HFFc6 (cell line): ENCODE data around the gene GABRG3. TPM values are rescaled to one million over a fixed set of nuclear protein-coding genes. Genes with fewer than 3 reads are reported as not detected.

Source experiments
- DNase-seq: peaks from one replicate; pipeline ENCODE4 v3.0.0-alpha.2; 2018
- H3K27ac Mint-ChIP-seq: 2 replicates; pipeline ENCODE4 v1.8.0; 2020; ENCODE audit warnings: mild to moderate bottlenecking, mixed read lengths
- H3K27me3 Mint-ChIP-seq: 2 replicates; pipeline ENCODE4 v1.8.0; 2021; ENCODE audit warnings: mild to moderate bottlenecking, moderate library complexity, mixed read lengths; ENCODE audit not compliant: insufficient read depth
- H3K36me3 Mint-ChIP-seq: 2 replicates; pipeline ENCODE4 v1.8.0; 2021; ENCODE audit warnings: low read depth, mixed read lengths
- H3K4me1 Mint-ChIP-seq: 2 replicates; pipeline ENCODE4 v1.8.0; 2020; ENCODE audit warnings: low read depth, mixed read lengths
- H3K4me3 Mint-ChIP-seq: 2 replicates; pipeline ENCODE4 v1.8.0; 2020; ENCODE audit warnings: mild to moderate bottlenecking, moderate library complexity, mixed read lengths
- H3K9me3 Mint-ChIP-seq: 2 replicates; pipeline ENCODE4 v1.8.0; 2020; ENCODE audit warnings: mild to moderate bottlenecking, mixed read lengths
- CTCF ChIP-seq: fragments of 200-600 bp; sonication (generic); IDR thresholded peaks from 2 replicates; pipeline ENCODE4 v1.5.0; 2021; ENCODE audit warnings: antibody characterized with exemption, mild to moderate bottlenecking
- total RNA-seq, 6 experiments: library from RNA; stranded (reverse); fragmentation: NEBNext Ultra II Directional; extraction: Animal tissue kit (Norgen Biotek cat#: 25700); gene quantifications; 2 replicates in 1 of 6; 3 replicates in 5 of 6; pipeline ENCODE4 v1.2.3, GENCODE V29; 2021

The GABRG3 gene
- total RNA-seq, 6 experiments from 2014 or later, result not detected

DNA sequence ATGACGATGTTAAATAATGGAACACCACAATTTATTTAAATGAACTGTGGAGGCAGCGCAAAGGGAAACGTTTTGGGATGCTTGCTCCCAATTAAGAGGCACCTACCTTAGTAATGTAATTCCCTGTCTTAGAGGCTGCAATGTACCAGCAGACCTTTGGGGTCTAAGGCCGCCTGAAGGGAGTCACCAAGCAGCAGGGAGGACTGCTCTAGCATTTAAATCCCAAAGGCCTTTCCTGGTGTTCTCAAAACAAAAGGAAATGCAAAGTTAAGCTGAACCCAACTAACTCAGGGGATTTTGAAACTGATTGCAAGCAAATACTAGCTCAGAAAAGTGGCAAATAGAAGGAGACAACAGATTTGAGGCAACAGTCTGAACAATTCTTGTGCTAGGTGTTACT lies 510.8 kb downstream of the GABRG3 start:
- H3K27ac Mint-ChIP-seq, result no peak overlapping the region
- H3K4me3 Mint-ChIP-seq, result no peak overlapping the region
- no peaks in the 10 kb centered on the region for H3K4me1 Mint-ChIP-seq
- no peak for TF ChIP-seq CTCF
- H3K27me3 Mint-ChIP-seq, result no peaks in the 10 kb centered on the region
- H3K9me3 Mint-ChIP-seq, result peaks cover 48% of the 10 kb centered on the region
- DNase-seq, result no peak
- 0 out of 2 replicates have a peak, but pooled peaks cover 4% of the 10 kb centered on the region for H3K36me3 Mint-ChIP-seq

DNA sequence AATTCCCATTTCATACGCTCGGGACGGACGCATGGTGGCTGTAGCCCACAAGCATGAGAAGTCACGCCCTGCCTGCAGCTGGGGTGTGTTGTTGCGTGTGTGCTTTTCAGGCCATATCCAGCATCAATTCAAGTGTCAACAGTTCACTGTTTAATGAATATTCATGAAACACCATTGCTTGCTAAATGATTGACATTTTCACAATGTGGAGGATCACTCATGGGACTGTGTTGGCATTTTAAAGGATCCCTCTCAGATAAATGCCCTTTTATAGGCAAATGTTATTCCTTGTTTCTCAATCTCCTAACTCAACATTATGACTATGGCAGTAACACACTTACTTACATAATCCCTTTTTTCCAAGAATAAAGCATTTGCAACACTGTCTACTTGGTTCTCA lies 511.3 kb downstream of the GABRG3 start:
- no peak overlapping the region for H3K27ac Mint-ChIP-seq
- H3K27me3 Mint-ChIP-seq, result no peaks in the 10 kb centered on the region
- peaks cover 45% of the 10 kb centered on the region for H3K9me3 Mint-ChIP-seq
- 0 out of 2 replicates have a peak, but pooled peaks cover 4% of the 10 kb centered on the region for H3K36me3 Mint-ChIP-seq
- DNase-seq, result no peak
- no peak overlapping the region for H3K4me3 Mint-ChIP-seq
- H3K4me1 Mint-ChIP-seq, result no peaks in the 10 kb centered on the region
- no peak for TF ChIP-seq CTCF

DNA sequence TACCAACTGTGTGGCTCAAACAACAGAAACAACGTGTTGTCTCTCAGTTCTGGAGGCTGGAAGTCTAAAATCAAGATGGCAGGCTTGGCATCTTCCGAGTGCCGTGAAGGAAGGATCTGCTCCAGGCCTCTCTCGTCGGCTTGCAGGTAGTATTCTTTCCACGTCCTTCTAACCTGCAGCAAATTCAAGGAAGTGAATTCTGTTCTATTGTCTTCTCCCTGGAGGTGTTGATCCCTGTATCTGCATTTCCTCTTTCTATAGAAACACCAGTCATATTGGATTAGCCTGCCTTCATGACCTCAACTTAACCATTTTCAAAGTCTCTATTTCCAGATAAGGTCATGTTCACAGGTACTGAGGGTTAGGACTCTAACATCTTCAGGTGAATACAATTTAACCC lies 512.1 kb downstream of the GABRG3 start:
- Mint-ChIP-seq H3K4me1 (no peaks in the 10 kb centered on the region), H3K4me3 (no peak overlapping the region), H3K27ac (no peak overlapping the region), H3K9me3 (peaks cover 43% of the 10 kb centered on the region), H3K27me3 (no peaks in the 10 kb centered on the region), H3K36me3 (0 out of 2 replicates have a peak, but pooled peaks cover 4% of the 10 kb centered on the region)
- no peak for TF ChIP-seq CTCF
- DNase-seq, result no peak

DNA sequence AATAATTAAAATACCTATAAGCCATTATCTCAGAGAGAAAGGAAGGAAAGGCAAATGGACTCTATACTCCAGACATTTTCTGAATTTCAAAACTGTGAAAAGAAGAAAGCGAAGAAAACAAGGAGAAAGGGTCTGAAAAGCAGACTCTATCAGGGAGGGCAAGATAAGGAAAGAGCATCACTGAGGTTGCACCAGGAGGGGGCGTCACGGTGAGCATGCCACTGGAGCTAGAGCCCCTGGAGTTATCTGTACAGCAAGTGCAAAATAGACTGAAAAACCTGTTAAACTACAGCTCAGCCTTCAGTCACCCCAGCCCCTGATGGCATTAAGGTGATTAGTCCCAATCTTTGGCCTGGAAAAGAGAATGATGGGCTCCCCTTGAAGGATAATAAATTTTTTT lies 514.3 kb downstream of the GABRG3 start:
- no peak for DNase-seq
- Mint-ChIP-seq H3K27me3 (no peaks in the 10 kb centered on the region), H3K4me1 (no peaks in the 10 kb centered on the region), H3K9me3 (peaks cover 33% of the 10 kb centered on the region), H3K36me3 (0 out of 2 replicates have a peak, but pooled peaks cover 4% of the 10 kb centered on the region), H3K27ac (no peak overlapping the region), H3K4me3 (no peak overlapping the region)
- no peak for TF ChIP-seq CTCF

DNA sequence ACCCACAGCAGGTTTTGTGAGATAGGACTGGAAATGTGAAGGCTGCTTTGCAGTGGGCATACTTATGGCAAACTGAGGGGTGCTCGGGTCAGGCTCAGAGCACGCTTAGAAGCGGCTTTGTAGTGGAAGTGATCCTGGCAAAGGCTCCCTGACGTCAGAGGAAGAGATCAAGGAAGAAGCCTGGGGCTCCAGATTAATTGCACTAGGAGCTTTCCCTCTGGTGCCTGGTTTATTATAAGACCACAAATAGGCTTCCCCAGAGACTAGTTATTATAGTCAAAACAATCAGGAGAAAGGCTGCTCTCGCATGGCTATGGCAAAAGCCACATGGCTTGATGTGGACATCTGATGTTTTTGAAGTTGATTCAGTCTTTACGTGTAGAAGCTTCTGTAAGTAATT lies 515.1 kb downstream of the GABRG3 start:
- TF ChIP-seq CTCF, result no peak
- no peak overlapping the region for H3K27ac Mint-ChIP-seq

More for the DNA sequence above, 515.1 kb downstream of the GABRG3 start:
- Mint-ChIP-seq H3K36me3 (0 out of 2 replicates have a peak, but pooled peaks cover 4% of the 10 kb centered on the region), H3K9me3 (peaks cover 35% of the 10 kb centered on the region), H3K27me3 (no peaks in the 10 kb centered on the region), H3K4me1 (no peaks in the 10 kb centered on the region), H3K4me3 (no peak overlapping the region)
- DNase-seq, result no peak
